GM18951 (cell line): ENCODE results near the gene IRAK4.

Experiments used
- POLR2A ChIP-seq: IDR thresholded peaks from 4 replicates; pipeline ENCODE4 v1.6.1; 2011; ENCODE audit warnings: mild to moderate bottlenecking; ENCODE audit not compliant: insufficient read length, insufficient read depth; ENCODE audit errors: extremely low read depth
- in situ Hi-C: fragments of 300-500 bp; cut with MboI; formaldehyde crosslinking; loops from one replicate; pipeline ENCODE4 v1.12.0; 2022; ENCODE audit warnings: low sequenced_read_pairs, mixed read lengths, inconsistent platforms; ENCODE audit not compliant: unreplicated experiment

The IRAK4 gene

DNA sequence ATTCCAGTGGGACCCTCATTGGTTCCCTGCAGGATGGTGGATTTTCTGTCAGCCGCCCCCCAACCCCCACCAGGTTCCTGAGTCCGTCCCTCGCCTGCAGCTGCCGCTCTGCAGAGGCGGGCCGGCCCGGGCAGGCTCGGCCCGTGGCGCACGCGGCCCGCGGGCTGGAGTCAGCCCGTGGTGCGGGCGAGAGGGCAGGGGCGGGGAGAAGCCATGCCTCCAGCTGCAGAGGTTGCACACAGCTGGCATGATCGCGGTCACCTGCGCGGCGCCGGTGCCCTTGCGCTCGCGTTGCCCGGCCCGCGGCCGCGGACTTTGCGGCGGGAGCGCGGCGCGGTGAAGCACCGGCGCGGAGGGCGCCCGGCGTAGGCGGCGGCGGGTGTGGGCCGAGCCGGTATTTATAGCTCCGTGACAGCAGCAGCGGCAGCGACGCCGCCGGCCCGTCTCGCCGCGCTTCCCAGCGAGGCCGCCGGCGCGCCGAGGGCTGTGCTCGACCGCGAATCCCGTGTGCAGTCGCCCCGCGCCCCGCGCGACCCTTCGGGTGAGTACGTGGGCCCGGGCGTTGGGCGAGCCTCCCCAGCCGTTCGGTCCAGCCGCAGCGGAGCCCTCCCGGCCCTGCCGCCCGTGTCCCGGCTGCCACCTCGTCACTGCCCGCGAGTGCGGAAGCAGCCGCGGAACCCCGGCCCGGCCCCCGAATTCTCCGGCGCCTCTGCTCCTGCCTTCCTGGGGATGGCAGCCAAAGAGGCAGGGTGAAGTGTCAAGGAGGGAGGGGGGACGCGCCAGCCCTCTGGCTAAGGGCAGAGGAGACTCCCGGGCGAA, 77.1 kb downstream of the IRAK4 start, which contains the start of gene TMEM117:
TSS of gene TMEM117 (plus strand) at position 426 of the 819 bp plus-strand sequence.
- in situ Hi-C loops: no loop called here
- TF ChIP-seq POLR2A: peak; percentile 66

DNA sequence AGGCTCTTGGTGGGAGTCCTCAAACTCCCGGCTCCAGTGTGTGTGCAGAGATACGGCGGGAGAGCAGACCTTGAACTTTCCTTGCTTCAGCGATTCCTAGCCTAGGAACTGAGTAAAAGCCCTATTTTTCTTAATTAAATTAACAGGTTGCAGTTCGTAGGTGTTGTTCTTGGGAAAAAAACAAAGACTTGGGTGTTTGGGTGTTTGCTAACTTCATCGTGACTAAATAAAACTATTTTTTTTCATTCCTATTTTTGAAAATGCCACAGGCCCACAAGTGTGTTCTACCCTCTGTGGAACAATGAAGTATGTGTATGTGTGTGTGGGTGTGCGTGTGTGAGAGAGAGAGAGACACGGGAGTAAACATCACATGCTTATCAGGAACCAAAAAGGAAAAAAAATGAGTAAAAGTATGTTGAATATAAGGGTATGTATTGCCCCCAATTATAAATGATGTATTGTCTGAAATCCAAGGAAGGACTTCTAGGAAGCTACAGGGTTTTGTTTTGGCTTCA, 77.8 kb downstream of the IRAK4 start:
- in situ Hi-C loops: no loop called here
- TF ChIP-seq POLR2A: no peak
